Neural progenitor cell (in vitro differentiated cells): Measurements from ENCODE around the gene GPD2.

Experiments
- EZH2 ChIP-seq: fragments of 200-600 bp; sonication (generic); IDR thresholded peaks from 2 replicates; pipeline ENCODE4 v1.6.1; 2017; ENCODE audit warnings: antibody characterized with exemption, mild to moderate bottlenecking, moderate library complexity
- EZH2phosphoT487 ChIP-seq: fragments of 200-600 bp; sonication (generic); IDR thresholded peaks from 2 replicates; pipeline ENCODE4 v1.6.1; 2017; ENCODE audit warnings: antibody characterized with exemption
- TF ChIP-seq, protein P1 (sequence below): fragments of 200-600 bp; sonication (generic); IDR thresholded peaks from 2 replicates; pipeline ENCODE4 v1.5.1; 2017; ENCODE audit warnings: antibody characterized with exemption, mild to moderate bottlenecking

- TF ChIP-seq, protein P1, sequence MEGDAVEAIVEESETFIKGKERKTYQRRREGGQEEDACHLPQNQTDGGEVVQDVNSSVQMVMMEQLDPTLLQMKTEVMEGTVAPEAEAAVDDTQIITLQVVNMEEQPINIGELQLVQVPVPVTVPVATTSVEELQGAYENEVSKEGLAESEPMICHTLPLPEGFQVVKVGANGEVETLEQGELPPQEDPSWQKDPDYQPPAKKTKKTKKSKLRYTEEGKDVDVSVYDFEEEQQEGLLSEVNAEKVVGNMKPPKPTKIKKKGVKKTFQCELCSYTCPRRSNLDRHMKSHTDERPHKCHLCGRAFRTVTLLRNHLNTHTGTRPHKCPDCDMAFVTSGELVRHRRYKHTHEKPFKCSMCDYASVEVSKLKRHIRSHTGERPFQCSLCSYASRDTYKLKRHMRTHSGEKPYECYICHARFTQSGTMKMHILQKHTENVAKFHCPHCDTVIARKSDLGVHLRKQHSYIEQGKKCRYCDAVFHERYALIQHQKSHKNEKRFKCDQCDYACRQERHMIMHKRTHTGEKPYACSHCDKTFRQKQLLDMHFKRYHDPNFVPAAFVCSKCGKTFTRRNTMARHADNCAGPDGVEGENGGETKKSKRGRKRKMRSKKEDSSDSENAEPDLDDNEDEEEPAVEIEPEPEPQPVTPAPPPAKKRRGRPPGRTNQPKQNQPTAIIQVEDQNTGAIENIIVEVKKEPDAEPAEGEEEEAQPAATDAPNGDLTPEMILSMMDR, result no peak
- TF ChIP-seq EZH2phosphoT487, result no peak
- TF ChIP-seq EZH2, result no peak
Measured at GRCh38 chr2:156430236-156430979, 5.8 kb upstream of the GPD2 start.
